MM.1S (cell line): ENCODE data around the gene ZBTB37.

Experiments used
- DNase-seq: peaks from one replicate; pipeline ENCODE4 v3.0.0-alpha.2; 2015
- H2AFZ ChIP-seq: fragments of 300-600 bp; sonication (generic); 2 replicates; pipeline ENCODE4 v1.6.0; 2016; ENCODE audit warnings: antibody characterized with exemption, low read length
- H3F3A ChIP-seq: fragments of 300-600 bp; sonication (generic); 2 replicates; pipeline ENCODE4 v1.6.1; 2016; ENCODE audit warnings: mild to moderate bottlenecking, antibody characterized with exemption, low read length, moderate library complexity, mixed read lengths; ENCODE audit not compliant: insufficient read depth
- H3K27ac ChIP-seq: fragments of 300-600 bp; sonication (generic); 2 replicates; pipeline ENCODE4 v1.5.1; 2016; ENCODE audit warnings: mild to moderate bottlenecking, low read length
- H3K27me3 ChIP-seq: fragments of 300-600 bp; sonication (generic); replicated peaks from 2 replicates; pipeline ENCODE4 v1.6.0; 2016; ENCODE audit warnings: low read length; ENCODE audit not compliant: insufficient read depth
- H3K36me3 ChIP-seq: fragments of 300-600 bp; sonication (generic); replicated peaks from 2 replicates; pipeline ENCODE4 v1.6.1; 2016; ENCODE audit warnings: mild to moderate bottlenecking, low read length, mixed read lengths; ENCODE audit not compliant: insufficient read depth
- H3K4me1 ChIP-seq: fragments of 300-600 bp; sonication (generic); 2 replicates; pipeline ENCODE4 v1.6.1; 2016; ENCODE audit warnings: low read length, mixed read lengths
- H3K4me2 ChIP-seq: fragments of 300-600 bp; sonication (generic); 2 replicates; pipeline ENCODE4 v1.6.0; 2016; ENCODE audit warnings: low read depth, low read length
- H3K4me3 ChIP-seq: fragments of 300-600 bp; sonication (generic); 2 replicates; pipeline ENCODE4 v1.5.1; 2016; ENCODE audit warnings: low read length, mixed read lengths
- H3K79me2 ChIP-seq: fragments of 300-600 bp; sonication (generic); 2 replicates; pipeline ENCODE4 v1.6.1; 2016; ENCODE audit warnings: mixed run types, low read length, mixed read lengths
- H3K9ac ChIP-seq: fragments of 300-600 bp; sonication (generic); 2 replicates; pipeline ENCODE4 v1.6.1; 2016; ENCODE audit warnings: low read length, mixed read lengths
- H3K9me2 ChIP-seq: fragments of 300-600 bp; sonication (generic); replicated peaks from 2 replicates; pipeline ENCODE4 v1.6.1; 2016; ENCODE audit warnings: mild to moderate bottlenecking, low read length, mixed read lengths; ENCODE audit not compliant: insufficient read depth
- H3K9me3 ChIP-seq: fragments of 300-600 bp; sonication (generic); replicated peaks from 2 replicates; pipeline ENCODE4 v1.6.1; 2016; ENCODE audit warnings: mild to moderate bottlenecking, low read length, mixed read lengths; ENCODE audit not compliant: insufficient read depth
- H4K20me1 ChIP-seq: fragments of 300-600 bp; sonication (generic); 2 replicates; pipeline ENCODE4 v1.6.1; 2016; ENCODE audit warnings: mild to moderate bottlenecking, low read length, moderate library complexity, mixed read lengths; ENCODE audit not compliant: insufficient read depth
- CTCF ChIP-seq: fragments of 300-600 bp; sonication (generic); IDR thresholded peaks from 2 replicates; pipeline ENCODE4 v1.5.1; 2016; ENCODE audit warnings: antibody characterized with exemption, low read length, mixed read lengths
- EZH2 ChIP-seq: fragments of 300-600 bp; sonication (generic); optimal IDR thresholded peaks from 2 replicates; pipeline ENCODE3; 2017; ENCODE audit warnings: low read depth, mild to moderate bottlenecking, antibody characterized with exemption, low read length, mixed read lengths
- EZH2phosphoT487 ChIP-seq: fragments of 300-600 bp; sonication (generic); IDR thresholded peaks from 2 replicates; pipeline ENCODE4 v1.6.1; 2018; ENCODE audit warnings: antibody characterized with exemption, low read length

Gene ZBTB37

GRCh38 chr1:173900427-173900826 lies 32.2 kb downstream of the ZBTB37 start:
- no peak overlapping the region for H3K27ac ChIP-seq
- H3F3A ChIP-seq, result no peaks in the 10 kb centered on the region
- H2AFZ ChIP-seq, result no peak overlapping the region
- H3K9ac ChIP-seq, result no peak overlapping the region
- no peaks in the 10 kb centered on the region for H3K4me1 ChIP-seq
- DNase-seq, result no peak
- no peaks in the 10 kb centered on the region for H3K9me2 ChIP-seq
- H3K4me3 ChIP-seq, result no peak overlapping the region
- no peaks in the 10 kb centered on the region for H3K27me3 ChIP-seq
- no peaks in the 10 kb centered on the region for H4K20me1 ChIP-seq
- H3K36me3 ChIP-seq, result no peaks in the 10 kb centered on the region
- H3K79me2 ChIP-seq, result no peaks in the 10 kb centered on the region
- H3K4me2 ChIP-seq, result no peak overlapping the region
- H3K9me3 ChIP-seq, result no peaks in the 10 kb centered on the region
- TF ChIP-seq CTCF (no peak), EZH2phosphoT487 (no peak), EZH2 (no peak)

DNA sequence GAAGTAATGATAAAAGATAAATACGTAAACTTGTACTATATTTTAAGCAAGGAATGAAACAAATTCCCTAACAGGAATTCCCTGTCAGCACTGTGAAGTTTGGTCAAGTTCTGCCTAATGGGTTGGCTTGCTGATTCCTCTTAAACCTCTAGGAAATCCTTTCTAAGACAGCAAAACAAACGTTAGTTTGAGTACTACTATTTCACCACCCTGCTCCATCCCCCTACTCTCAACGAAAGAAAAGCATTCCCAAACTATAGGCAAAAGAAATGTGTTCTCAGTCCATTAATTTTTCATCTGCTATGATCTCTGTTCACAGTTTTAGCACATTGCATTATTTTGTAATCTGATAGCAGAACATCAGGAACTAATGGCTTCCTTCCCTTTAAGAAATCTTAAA lies 32.8 kb downstream of the ZBTB37 start:
- H3K9ac ChIP-seq, result no peak overlapping the region
- H4K20me1 ChIP-seq, result no peaks in the 10 kb centered on the region
- no peaks in the 10 kb centered on the region for H3F3A ChIP-seq
- no peaks in the 10 kb centered on the region for H3K9me3 ChIP-seq
- H2AFZ ChIP-seq, result no peak overlapping the region
- H3K27me3 ChIP-seq, result no peaks in the 10 kb centered on the region
- DNase-seq, result no peak
- TF ChIP-seq EZH2, result no peak
- TF ChIP-seq EZH2phosphoT487, result no peak
- TF ChIP-seq CTCF, result no peak
- no peaks in the 10 kb centered on the region for H3K79me2 ChIP-seq
- no peaks in the 10 kb centered on the region for H3K9me2 ChIP-seq
- no peak overlapping the region for H3K4me3 ChIP-seq
- H3K4me1 ChIP-seq, result no peaks in the 10 kb centered on the region
- no peak overlapping the region for H3K27ac ChIP-seq
- H3K4me2 ChIP-seq, result no peak overlapping the region
- H3K36me3 ChIP-seq, result no peaks in the 10 kb centered on the region

GRCh38 chr1:173903827-173904531 lies 35.8 kb downstream of the ZBTB37 start:
- Histone ChIP-seq H3K27me3 (no peaks in the 10 kb centered on the region), H3K4me1 (no peaks in the 10 kb centered on the region), H3K4me2 (no peak overlapping the region), H3K27ac (no peak overlapping the region), H3K79me2 (no peaks in the 10 kb centered on the region), H4K20me1 (no peaks in the 10 kb centered on the region), H2AFZ (no peak overlapping the region), H3K9me3 (no peaks in the 10 kb centered on the region), H3K4me3 (no peak overlapping the region), H3K36me3 (no peaks in the 10 kb centered on the region), H3K9me2 (no peaks in the 10 kb centered on the region), H3F3A (no peaks in the 10 kb centered on the region), H3K9ac (no peak overlapping the region)
- TF ChIP-seq EZH2, result no peak
- TF ChIP-seq CTCF, result no peak
- no peak for TF ChIP-seq EZH2phosphoT487
- DNase-seq, result no peak
